Glutamatergic neuron (in vitro differentiated cells): Measurements from ENCODE around the gene ZNF428. TPM values are rescaled to one million over a fixed set of nuclear protein-coding genes. Genes with fewer than 3 reads are reported as not detected.
A peak's percentile ranks its signal among the peaks of the same experiment; 100 is the strongest.

Experiments
- DNase-seq: peaks from one replicate; pipeline ENCODE4 v3.0.0; 2022
- H3K27ac Mint-ChIP-seq: one replicate; pipeline ENCODE4 v1.8.0; 2020; ENCODE audit warnings: mild to moderate bottlenecking, mixed read lengths, inconsistent platforms; ENCODE audit not compliant: unreplicated experiment
- H3K27me3 Mint-ChIP-seq: one replicate; pipeline ENCODE4 v1.8.0; 2020; ENCODE audit warnings: mild to moderate bottlenecking, moderate library complexity, mixed read lengths, inconsistent platforms; ENCODE audit not compliant: unreplicated experiment
- H3K36me3 Mint-ChIP-seq: one replicate; pipeline ENCODE4 v1.8.0; 2020; ENCODE audit warnings: mild to moderate bottlenecking, mixed read lengths, inconsistent platforms; ENCODE audit not compliant: unreplicated experiment
- H3K4me1 Mint-ChIP-seq: one replicate; pipeline ENCODE4 v1.8.0; 2020; ENCODE audit warnings: mild to moderate bottlenecking, low read depth, mixed read lengths, inconsistent platforms; ENCODE audit not compliant: unreplicated experiment
- H3K4me3 Mint-ChIP-seq: one replicate; pipeline ENCODE4 v1.8.0; 2020; ENCODE audit warnings: mild to moderate bottlenecking, mixed read lengths, inconsistent platforms; ENCODE audit not compliant: unreplicated experiment
- H3K9me3 Mint-ChIP-seq: one replicate; pipeline ENCODE4 v1.8.0; 2020; ENCODE audit warnings: mild to moderate bottlenecking, moderate library complexity, mixed read lengths, inconsistent platforms; ENCODE audit not compliant: unreplicated experiment
- total RNA-seq: library from RNA; stranded (reverse); fragmentation: NEBNext Ultra II Directional; extraction: Animal tissue kit (Norgen Biotek cat#: 25700); gene quantifications from one replicate; pipeline ENCODE4 v1.2.1, GENCODE V29; 2021; ENCODE audit not compliant: unreplicated experiment
- TF ChIP-seq, protein P1 (sequence below): fragments of 200-600 bp; sonication (generic); IDR thresholded peaks from one replicate; pipeline ENCODE4 v1.5.0; 2021; ENCODE audit not compliant: partially characterized antibody, unreplicated experiment

ZNF428 gene
- total RNA-seq, 1 donor from 2014 or later, result 139 TPM

DNA sequence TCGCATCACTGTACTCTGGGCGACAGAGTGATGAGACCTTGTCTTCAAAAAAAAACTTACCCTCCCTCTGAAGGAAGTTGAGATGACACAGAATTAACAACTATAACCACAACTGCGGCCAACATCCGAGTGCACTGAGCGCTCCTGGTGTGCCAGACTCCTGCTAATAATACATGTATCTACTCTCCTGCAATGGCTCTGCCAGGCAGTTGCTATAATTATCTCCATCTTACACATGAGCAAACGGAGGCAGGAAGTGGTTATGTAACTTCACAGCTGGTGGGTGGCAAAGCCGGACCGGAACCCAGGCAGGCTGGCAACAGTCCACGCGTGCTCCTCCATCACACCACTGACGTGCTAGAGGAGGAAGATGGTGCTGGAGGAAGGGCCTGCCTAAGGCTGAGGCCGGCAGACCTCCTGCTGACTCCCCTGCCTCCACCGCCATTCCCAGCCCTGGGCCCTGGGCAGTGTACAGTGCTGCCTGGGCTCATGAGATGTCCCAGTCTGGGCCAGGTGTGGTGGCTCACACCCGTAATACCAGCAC lies 56.7 kb downstream of the ZNF428 start:
- TF ChIP-seq, protein P1, sequence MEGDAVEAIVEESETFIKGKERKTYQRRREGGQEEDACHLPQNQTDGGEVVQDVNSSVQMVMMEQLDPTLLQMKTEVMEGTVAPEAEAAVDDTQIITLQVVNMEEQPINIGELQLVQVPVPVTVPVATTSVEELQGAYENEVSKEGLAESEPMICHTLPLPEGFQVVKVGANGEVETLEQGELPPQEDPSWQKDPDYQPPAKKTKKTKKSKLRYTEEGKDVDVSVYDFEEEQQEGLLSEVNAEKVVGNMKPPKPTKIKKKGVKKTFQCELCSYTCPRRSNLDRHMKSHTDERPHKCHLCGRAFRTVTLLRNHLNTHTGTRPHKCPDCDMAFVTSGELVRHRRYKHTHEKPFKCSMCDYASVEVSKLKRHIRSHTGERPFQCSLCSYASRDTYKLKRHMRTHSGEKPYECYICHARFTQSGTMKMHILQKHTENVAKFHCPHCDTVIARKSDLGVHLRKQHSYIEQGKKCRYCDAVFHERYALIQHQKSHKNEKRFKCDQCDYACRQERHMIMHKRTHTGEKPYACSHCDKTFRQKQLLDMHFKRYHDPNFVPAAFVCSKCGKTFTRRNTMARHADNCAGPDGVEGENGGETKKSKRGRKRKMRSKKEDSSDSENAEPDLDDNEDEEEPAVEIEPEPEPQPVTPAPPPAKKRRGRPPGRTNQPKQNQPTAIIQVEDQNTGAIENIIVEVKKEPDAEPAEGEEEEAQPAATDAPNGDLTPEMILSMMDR, result no peak
- no peak for DNase-seq
- Mint-ChIP-seq H3K9me3 (no peaks in the 10 kb centered on the region), H3K36me3 (peaks cover 4% of the 10 kb centered on the region), H3K4me3 (no peak overlapping the region), H3K27me3 (no peaks in the 10 kb centered on the region), H3K27ac (no peak overlapping the region), H3K4me1 (peaks cover 14% of the 10 kb centered on the region)

DNA sequence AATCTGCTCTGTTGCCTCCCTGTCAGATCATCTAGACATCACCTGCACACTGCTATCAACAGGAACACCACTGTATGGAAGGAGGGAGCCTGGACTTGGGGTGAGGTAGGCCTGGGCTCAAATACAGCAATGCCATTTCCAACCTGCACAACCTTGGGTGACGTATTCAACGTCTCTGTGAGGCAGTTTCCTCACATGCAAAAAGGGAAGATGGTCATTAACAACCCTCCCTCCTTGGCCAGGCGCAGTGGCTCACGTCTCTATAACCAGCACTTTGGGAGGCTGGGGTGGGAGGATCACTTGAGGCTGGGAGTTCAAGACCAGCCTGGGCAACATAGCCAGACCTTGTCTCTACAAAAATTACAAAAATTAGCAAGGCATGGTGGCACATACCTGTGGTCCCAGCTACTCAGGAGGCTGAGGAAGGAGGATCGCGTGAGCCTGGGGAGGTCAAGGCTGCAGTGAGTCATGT lies 57.2 kb downstream of the ZNF428 start:
- DNase-seq, result no peak
- Mint-ChIP-seq H3K9me3 (no peaks in the 10 kb centered on the region), H3K27me3 (no peaks in the 10 kb centered on the region), H3K4me3 (no peak overlapping the region), H3K4me1 (peaks cover 14% of the 10 kb centered on the region), H3K27ac (no peak overlapping the region), H3K36me3 (peaks cover 4% of the 10 kb centered on the region)
- TF ChIP-seq, protein P1, result no peak

DNA sequence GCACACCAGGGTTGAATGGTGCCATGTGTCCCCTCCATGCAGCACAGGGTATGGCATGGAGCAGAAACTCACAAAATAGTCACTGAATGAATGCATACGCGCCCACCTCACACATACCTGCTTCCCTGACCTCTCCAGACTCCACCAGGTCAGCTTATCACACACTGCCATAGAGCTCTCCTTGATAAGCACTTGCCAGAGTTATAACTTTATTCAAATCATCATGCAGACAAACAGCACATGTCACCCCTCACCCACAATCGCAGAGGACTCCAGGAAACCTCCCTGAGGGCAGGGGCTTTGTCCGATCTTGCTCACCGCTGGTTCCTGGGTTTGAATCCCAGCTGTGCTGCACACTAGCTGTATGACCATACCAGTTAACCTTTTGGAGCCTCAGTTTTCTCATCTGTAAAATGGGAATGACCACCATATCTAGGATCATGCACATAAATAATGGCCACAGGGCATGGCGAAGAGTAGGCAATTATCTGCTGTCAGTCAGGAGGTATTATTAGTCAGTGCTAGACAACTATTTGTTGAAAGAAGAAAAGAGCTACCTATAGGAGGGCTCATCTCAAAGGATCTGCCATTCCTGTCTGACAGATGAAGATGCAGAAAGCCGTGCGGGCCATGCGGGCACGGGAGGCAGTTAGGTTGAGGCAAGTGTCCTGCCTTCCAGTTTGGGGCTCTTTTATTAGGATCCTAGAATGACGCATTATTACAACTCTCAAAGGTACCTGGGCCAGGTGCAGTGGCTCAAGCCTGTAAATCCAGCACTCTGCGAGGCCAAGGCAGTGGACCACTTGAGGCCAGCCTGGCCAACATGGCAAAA lies 58.1 kb downstream of the ZNF428 start:
- Mint-ChIP-seq H3K27me3 (no peaks in the 10 kb centered on the region), H3K4me3 (peak overlapping the region; percentile 13), H3K36me3 (peaks cover 4% of the 10 kb centered on the region), H3K9me3 (no peaks in the 10 kb centered on the region), H3K27ac (peak overlapping the region; percentile 43), H3K4me1 (peaks cover 14% of the 10 kb centered on the region)
- DNase-seq, result no peak
- TF ChIP-seq, protein P1, result no peak

DNA sequence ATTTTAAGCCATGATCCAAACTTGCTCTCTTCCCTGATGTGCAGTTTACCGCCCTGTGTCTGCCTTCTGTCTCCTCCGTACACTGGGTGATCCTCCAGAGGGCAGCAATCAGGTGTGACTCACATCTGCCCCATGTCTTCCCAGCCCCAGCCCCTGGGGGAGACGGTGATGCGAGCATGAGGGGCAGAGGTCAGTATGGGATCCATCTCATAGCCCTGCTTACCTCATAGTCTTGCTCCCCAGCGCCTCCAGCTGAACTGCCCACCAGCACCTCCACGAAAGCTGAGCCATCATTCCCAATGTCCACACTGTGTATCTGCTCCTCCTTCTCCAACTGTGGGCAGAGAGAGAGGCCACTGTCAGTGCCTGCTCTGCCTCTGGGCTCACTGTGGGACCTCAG lies 58.7 kb downstream of the ZNF428 start:
- Mint-ChIP-seq H3K27ac (peak overlapping the region; percentile 43), H3K36me3 (peaks cover 4% of the 10 kb centered on the region), H3K27me3 (no peaks in the 10 kb centered on the region), H3K9me3 (no peaks in the 10 kb centered on the region), H3K4me3 (no peak overlapping the region), H3K4me1 (peaks cover 14% of the 10 kb centered on the region)
- TF ChIP-seq, protein P1, result no peak
- peak; percentile 39 for DNase-seq

Other genes starting within 250 kb of the ZNF428 start
- not detected for gene TEX101, start 204.7 kb downstream of the ZNF428 start, total RNA-seq
- 0.56 TPM for gene LYPD3, start 154.0 kb downstream of the ZNF428 start, total RNA-seq
- 6.8 TPM for gene PHLDB3, start 114.9 kb downstream of the ZNF428 start, total RNA-seq
- gene ETHE1, start 92.4 kb downstream of the ZNF428 start, total RNA-seq, result 16.0 TPM
- 2.0 TPM for gene ZNF575, start 86.4 kb downstream of the ZNF428 start, total RNA-seq
- 39.5 TPM for gene XRCC1, start 44.1 kb downstream of the ZNF428 start, total RNA-seq
- 0.96 TPM for gene PINLYP, start 43.8 kb downstream of the ZNF428 start, total RNA-seq
- 184 TPM for gene IRGQ, start 23.5 kb downstream of the ZNF428 start, total RNA-seq
- gene ZNF576, start 23.0 kb downstream of the ZNF428 start, total RNA-seq, result 15.0 TPM
- gene SRRM5, start 7.5 kb downstream of the ZNF428 start, total RNA-seq, result 0.51 TPM
- gene CADM4, start 20.2 kb upstream of the ZNF428 start, total RNA-seq, result 52.4 TPM
- gene PLAUR, start 50.5 kb upstream of the ZNF428 start, total RNA-seq, result 2.9 TPM
- gene IRGC, start 96.4 kb upstream of the ZNF428 start, total RNA-seq, result not detected
- 34.1 TPM for gene SMG9, start 135.3 kb upstream of the ZNF428 start, total RNA-seq
- 0.44 TPM for gene KCNN4, start 161.3 kb upstream of the ZNF428 start, total RNA-seq
- gene LYPD5, start 182.8 kb upstream of the ZNF428 start, total RNA-seq, result not detected
- 13.0 TPM for gene ZNF283, start 207.7 kb upstream of the ZNF428 start, total RNA-seq